HG03064 (cell line): ENCODE results near the gene NSD1.

Source experiments
- ATAC-seq: cut with Tn5 transposase; IDR thresholded peaks from one replicate; pipeline ENCODE4 v1.9.1; 2021; ENCODE audit warnings: low read depth; ENCODE audit not compliant: unreplicated experiment

Gene NSD1

GRCh38 chr5:177096162-177097015 lies 37.2 kb upstream of the NSD1 start:
- no peak for ATAC-seq

DNA sequence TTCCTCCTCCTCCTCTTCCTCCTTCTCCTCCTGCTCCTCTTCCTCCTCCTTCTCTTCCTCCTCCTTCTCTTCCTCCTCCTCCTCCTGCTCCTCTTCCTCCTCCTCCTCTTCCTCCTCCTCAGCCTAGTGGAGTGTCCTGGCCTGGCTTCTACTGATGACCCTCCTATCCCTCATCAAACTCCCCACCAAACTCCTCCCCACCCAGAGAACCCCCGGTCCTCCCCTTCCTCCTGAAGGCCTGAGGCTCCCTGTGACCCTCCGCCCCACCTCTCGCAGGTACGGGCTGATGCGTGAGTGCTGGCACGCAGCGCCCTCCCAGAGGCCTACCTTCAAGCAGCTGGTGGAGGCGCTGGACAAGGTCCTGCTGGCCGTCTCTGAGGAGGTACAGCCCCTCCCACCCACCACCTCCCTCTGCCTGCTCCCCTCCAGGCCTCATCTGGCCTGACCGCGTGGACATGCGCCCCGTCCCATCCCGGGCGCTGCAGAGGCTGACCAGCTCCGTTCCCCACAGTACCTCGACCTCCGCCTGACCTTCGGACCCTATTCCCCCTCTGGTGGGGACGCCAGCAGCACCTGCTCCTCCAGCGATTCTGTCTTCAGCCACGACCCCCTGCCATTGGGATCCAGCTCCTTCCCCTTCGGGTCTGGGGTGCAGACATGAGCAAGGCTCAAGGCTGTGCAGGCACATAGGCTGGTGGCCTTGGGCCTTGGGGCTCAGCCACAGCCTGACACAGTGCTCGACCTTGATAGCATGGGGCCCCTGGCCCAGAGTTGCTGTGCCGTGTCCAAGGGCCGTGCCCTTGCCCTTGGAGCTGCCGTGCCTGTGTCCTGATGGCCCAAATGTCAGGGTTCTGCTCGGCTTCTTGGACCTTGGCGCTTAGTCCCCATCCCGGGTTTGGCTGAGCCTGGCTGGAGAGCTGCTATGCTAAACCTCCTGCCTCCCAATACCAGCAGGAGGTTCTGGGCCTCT lies 36.3 kb upstream of the NSD1 start:
- ATAC-seq, result no peak

DNA sequence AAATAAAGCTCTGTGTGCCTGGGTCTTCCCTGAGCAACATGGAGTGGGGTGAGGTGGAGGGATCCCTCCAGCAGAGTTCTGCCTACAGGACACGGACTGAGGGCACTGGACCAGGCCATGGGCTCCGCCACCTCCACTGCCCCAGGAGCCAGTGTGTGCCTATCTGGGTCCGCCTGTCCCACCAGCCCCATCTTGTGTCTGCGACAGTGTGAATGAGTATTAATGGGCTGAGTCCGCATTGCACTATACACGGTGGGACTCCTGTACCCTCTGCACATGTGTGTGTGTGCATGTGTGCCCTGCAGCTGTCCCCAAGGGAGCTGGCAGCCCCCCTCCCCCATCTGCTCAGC lies 35.5 kb upstream of the NSD1 start:
- ATAC-seq, result no peak

GRCh38 chr5:177098470-177099141 lies 35.0 kb upstream of the NSD1 start:
- no peak for ATAC-seq

GRCh38 chr5:177099422-177100093 lies 34.0 kb upstream of the NSD1 start:
- no peak for ATAC-seq

GRCh38 chr5:177100714-177101121 lies 32.9 kb upstream of the NSD1 start:
- ATAC-seq, result no peak

DNA sequence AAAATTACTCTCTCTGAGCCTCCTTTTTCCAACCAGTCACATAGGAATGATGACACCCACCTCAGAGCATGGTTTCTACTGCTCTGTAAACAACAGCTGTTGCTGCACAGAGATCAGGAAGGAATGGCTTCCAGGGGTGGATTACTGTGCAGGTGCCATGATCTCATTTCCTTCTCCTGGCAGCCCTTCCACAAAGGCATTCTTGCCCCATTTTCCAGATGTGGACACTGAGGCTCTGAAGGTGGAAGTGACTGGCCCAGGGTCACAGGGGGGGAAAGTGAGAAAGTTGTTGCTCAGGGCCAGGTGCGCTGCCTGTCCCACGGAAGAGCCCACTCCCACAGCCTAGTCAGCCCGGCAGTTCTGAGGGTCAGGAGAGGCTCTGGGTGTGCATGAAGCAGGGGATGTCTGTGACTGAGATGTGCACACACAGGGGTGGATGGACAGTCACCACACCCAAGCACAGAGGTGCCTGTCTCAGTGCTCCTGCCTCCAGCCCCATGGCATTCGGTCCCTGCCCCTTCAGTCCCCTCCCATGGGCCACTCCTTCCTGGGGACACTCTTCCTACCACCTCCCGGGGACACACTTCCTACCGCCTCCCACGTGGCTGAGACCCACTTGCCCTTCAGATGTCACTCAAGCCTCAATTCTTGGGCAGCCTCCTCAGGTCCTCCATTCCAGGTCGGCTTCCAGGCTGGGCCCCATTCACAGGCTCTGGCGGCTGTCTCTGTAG lies 29.9 kb upstream of the NSD1 start:
- ATAC-seq, result no peak

GRCh38 chr5:177105691-177106476 lies 27.7 kb upstream of the NSD1 start:
- ATAC-seq, result no peak

- no peak for ATAC-seq
These were observed 26.4 kb upstream of the NSD1 start for GRCh38 chr5:177107159-177107558.

GRCh38 chr5:177109810-177110209 lies 23.8 kb upstream of the NSD1 start:
- ATAC-seq, result no peak

GRCh38 chr5:177111720-177112394 lies 21.7 kb upstream of the NSD1 start:
- ATAC-seq, result no peak

DNA sequence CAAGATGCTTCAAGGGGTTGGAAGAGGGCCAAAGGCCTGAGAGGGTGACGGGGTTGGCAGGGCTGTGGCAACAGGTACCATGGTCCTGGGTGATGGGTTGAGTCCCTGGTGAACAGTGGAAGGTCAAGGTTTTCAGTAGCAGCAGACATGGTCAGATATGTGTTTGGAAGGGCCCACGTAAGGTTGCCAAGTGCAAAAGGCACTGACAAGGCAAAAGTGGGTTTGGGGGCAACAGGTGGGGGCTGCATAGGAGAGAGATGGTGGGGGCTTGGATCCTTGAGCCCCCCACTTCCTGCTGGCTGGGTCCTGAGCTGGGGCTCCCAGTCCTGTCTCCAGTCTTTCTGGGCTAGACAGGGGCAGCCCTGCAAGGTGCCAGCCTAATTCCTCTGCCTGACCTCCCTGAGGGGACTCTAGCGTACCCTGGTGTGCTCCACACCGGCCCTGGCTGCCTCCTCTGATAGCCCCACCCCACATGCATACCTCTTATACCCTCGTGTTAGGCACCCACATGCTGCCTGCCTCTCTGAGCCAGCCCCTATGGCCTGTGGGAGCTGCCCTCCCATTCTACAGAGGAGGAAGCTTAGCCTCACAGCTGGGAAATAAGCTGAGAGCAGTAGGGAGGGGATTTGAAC lies 20.9 kb upstream of the NSD1 start:
- no peak for ATAC-seq

- ATAC-seq, result no peak
These were observed 19.8 kb upstream of the NSD1 start for GRCh38 chr5:177113566-177114424.

DNA sequence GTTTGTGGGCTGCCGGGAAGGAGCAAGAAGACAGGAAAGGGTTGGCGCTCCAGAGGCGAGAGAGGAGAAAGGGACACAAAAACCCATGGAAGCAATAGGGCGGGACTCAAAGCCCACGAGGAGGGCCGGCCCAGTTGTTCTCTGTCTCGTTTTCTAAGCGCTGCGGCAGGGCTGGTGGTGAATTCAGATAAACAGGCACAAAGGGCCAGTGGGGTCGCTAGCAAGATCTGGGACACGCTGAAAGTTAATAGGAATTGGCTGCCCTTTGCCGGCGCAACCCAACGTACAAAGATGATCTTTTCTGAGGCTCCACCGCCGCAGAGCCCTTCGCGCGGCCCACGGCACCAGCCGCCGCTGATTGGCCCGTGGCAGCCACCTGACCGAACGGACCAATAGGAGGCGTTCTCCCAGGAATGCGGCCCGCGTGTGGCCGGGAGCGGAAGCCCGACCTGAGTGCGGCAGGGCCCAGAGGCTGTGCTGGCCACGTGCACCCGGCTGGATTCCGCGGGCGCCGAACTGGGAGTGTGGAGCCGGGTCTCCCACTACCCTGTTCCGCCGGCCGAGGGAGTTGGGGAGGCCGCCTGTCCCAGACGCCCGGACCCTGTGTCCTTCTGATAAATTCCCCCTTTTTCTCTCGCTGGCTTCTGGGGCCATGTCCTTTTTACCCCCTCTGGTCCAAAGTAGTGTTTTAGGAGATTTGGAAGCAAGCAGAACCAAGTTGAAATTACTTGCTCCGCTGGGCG lies 16.8 kb upstream of the NSD1 start:
- no peak for ATAC-seq

GRCh38 chr5:177117441-177118045 lies 16.0 kb upstream of the NSD1 start:
- ATAC-seq, result no peak

- no peak for ATAC-seq
These were observed 11.0 kb upstream of the NSD1 start for GRCh38 chr5:177122566-177122965.
